Left colon (tissue), 2 donors: Measurements from ENCODE around the gene TMEM52B. TPM values are rescaled to one million over a fixed set of nuclear protein-coding genes. Genes with fewer than 3 reads are reported as not detected.
A peak's percentile ranks its signal among the peaks of the same experiment; 100 is the strongest.

ENCODE experiments used
- ATAC-seq: fragments of 200-7000 bp; cut with Tn5 transposase; one replicate; pipeline ENCODE4 v1.9.1; 2020; ENCODE audit warnings: mild to moderate bottlenecking, moderate library complexity
- DNase-seq, 2 donors: peaks; one replicate each; pipeline ENCODE4 v3.0.0-alpha.2; 2020
- intact Hi-C, 2 donors: fragments of 100-400 bp; cut with DNase I in 1 of 2; cut with micrococcal nuclease in 1 of 2; formaldehyde crosslinking; loops; one replicate each; pipeline versions ENCODE4 v1.11.2 to v1.14.0; 2022; cut with DNase I, micrococcal nuclease
- long read RNA-seq: library from polyadenylated mRNA; unstranded; transcript quantifications from one replicate; pipeline ENCODE4 v2.0.0, GENCODE V29; 2021
- total RNA-seq, 2 donors: library from RNA; stranded (reverse); fragmentation: NEBNext Ultra II Directional; extraction: Animal tissue kit (Norgen Biotek cat#: 25700); gene quantifications; one replicate each; pipeline ENCODE4 v1.2.1, GENCODE V29; 2021
- donor health status: DM: no; HTN: no; CAD: no.
- donor health status: DM: yes; HTN: yes; CAD: no.

The TMEM52B gene
- total RNA-seq, result not detected
- long read RNA-seq, result 0 reads

GRCh38 chr12:10178821-10179220 is at the start of gene TMEM52B:
TMEM52B (plus strand) TSS chr12:10179032; CDS start chr12:10179575, 543 bp downstream.
- intact Hi-C loops, result no loop called here
- no peak for DNase-seq
- no peak for ATAC-seq

GRCh38 chr12:10130042-10130441 is 48.8 kb upstream of the TMEM52B start, which contains the start of gene CLEC7A:
CLEC7A (minus strand) TSS chr12:10130199; CDS start chr12:10130082, 117 bp downstream.
- no peak for DNase-seq
- no peak for ATAC-seq
- intact Hi-C loops, result no loop called here

- ATAC-seq, result no peak
- DNase-seq, result no peak
- intact Hi-C loops, result no loop called here
Measured at GRCh38 chr12:10131111-10131690, 47.6 kb upstream of the TMEM52B start.

GRCh38 chr12:10132850-10133370 is 45.9 kb upstream of the TMEM52B start:
- DNase-seq (no peak), ATAC-seq (no peak)
- intact Hi-C loops, result no loop called here

- DNase-seq, result no peak
- no peak for ATAC-seq
- intact Hi-C loops, result no loop called here
Measured at GRCh38 chr12:10135126-10135525, 43.7 kb upstream of the TMEM52B start.

GRCh38 chr12:10136637-10137205 is 42.1 kb upstream of the TMEM52B start:
- no peak for DNase-seq
- intact Hi-C loops, result no loop called here
- no peak for ATAC-seq

GRCh38 chr12:10140001-10140400 is 38.8 kb upstream of the TMEM52B start:
- no peak for DNase-seq
- no peak for ATAC-seq
- intact Hi-C loops, result loop anchor here in 1 of 2 donors (5.0 kb wide), 2 partner anchors 108 to 393 kb away; partner anchors contain the start of gene CLEC9A

GRCh38 chr12:10142976-10143589 is 35.7 kb upstream of the TMEM52B start:
- DNase-seq, result no peak
- intact Hi-C loops, result loop anchor here in 1 of 2 donors (5.0 kb wide), 2 partner anchors 111 to 396 kb away; partner anchors contain the start of gene CLEC9A
- no peak for ATAC-seq

- no peak for ATAC-seq
- intact Hi-C loops, result no loop called here
Measured at GRCh38 chr12:10147714-10148403, 31.0 kb upstream of the TMEM52B start.

GRCh38 chr12:10151621-10152020 is 27.2 kb upstream of the TMEM52B start:
- no peak for ATAC-seq
- intact Hi-C loops, result loop anchor here in 1 of 2 donors (5.0 kb wide), 1 partner anchor 41 kb away; no protein-coding TSS in a partner anchor
- no peak for DNase-seq

More at GRCh38 chr12:10147714-10148403, 31.0 kb upstream of the TMEM52B start:
- no peak for DNase-seq

GRCh38 chr12:10153271-10154144 is 25.3 kb upstream of the TMEM52B start:
- ATAC-seq, result peak; percentile 91
- intact Hi-C loops, result loop anchor here in 1 of 2 donors (5.0 kb wide), 1 partner anchor 39 kb away; no protein-coding TSS in a partner anchor

GRCh38 chr12:10154145-10154496 is 24.7 kb upstream of the TMEM52B start:
- intact Hi-C loops, result loop anchor here in 1 of 2 donors (5.0 kb wide), 1 partner anchor 38 kb away; no protein-coding TSS in a partner anchor
- DNase-seq, result no peak
- ATAC-seq, result peak; percentile 9

More at GRCh38 chr12:10153271-10154144, 25.3 kb upstream of the TMEM52B start:
- DNase-seq, result peak; percentile 51 to 67

GRCh38 chr12:10155966-10156365 is 22.9 kb upstream of the TMEM52B start:
- ATAC-seq (no peak), DNase-seq (no peak)
- intact Hi-C loops, result no loop called here

- intact Hi-C loops, result no loop called here
Measured at GRCh38 chr12:10158406-10158805, 20.4 kb upstream of the TMEM52B start.

GRCh38 chr12:10159280-10159679 is 19.6 kb upstream of the TMEM52B start:
- DNase-seq, result no peak
- no peak for ATAC-seq
- intact Hi-C loops, result no loop called here

More at GRCh38 chr12:10158406-10158805, 20.4 kb upstream of the TMEM52B start:
- DNase-seq, result no peak
- no peak for ATAC-seq

GRCh38 chr12:10160617-10161385 is 18.0 kb upstream of the TMEM52B start:
- ATAC-seq, result no peak
- no peak for DNase-seq
- intact Hi-C loops, result no loop called here

- no peak for DNase-seq
- intact Hi-C loops, result no loop called here
- no peak for ATAC-seq
Measured at GRCh38 chr12:10163084-10163483, 15.7 kb upstream of the TMEM52B start.
